Pancreas (tissue), 10 donors: ENCODE results near the gene SPTBN4. TPM values are rescaled to one million over a fixed set of nuclear protein-coding genes. Genes with fewer than 3 reads are reported as not detected.
"Not testable (repeated sequence)": the region's sequence is repeated elsewhere in the genome, so short reads cannot be mapped to it uniquely, and the experiment has no call there.

Experiments
- ATAC-seq, 4 donors: fragments of 200-7000 bp; cut with Tn5 transposase; one replicate each; pipeline versions ENCODE4 v1.8.0 to v1.9.1; 2020; ENCODE audit warnings: mild to moderate bottlenecking in 4 of 4, moderate library complexity in 4 of 4
- DNase-seq, 6 donors: peaks; one replicate each; pipeline ENCODE4 v3.0.0-alpha.2; 2020
- FAIRE-seq: peaks from 2 replicates; lab custom pipeline; 2012; peaks lifted over from hg19 to GRCh38; lab: Jason Lieb, UNC
- H3K27ac ChIP-seq, 4 donors: fragments of 200-600 bp; sonication (generic); 1 replicate in 3 of 4; 2 replicates in 1 of 4; pipeline versions ENCODE4 v1.5.0 to v1.8.0; 2020
- H3K27me3 ChIP-seq, 4 donors: fragments of 200-600 bp; one replicate each; pipeline ENCODE4 v1.8.0; 2021
- H3K36me3 ChIP-seq, 3 donors: fragments of 200-600 bp; sonication (generic) in 1 of 3; one replicate each; pipeline versions ENCODE4 v1.5.0 to v1.8.0; 2020 to 2021
- H3K4me1 ChIP-seq, 3 donors: fragments of 200-600 bp; one replicate each; pipeline ENCODE4 v1.8.0; 2021
- H3K4me3 ChIP-seq, 4 donors: fragments of 200-600 bp; sonication (generic) in 2 of 4; one replicate each; pipeline versions ENCODE4 v1.5.0 to v1.8.0; 2020 to 2021
- H3K9me3 ChIP-seq, 4 donors: fragments of 200-600 bp; one replicate each; pipeline ENCODE4 v1.8.0; 2021
- WGBS, 2 donors: extraction: QIAGEN DNeasy Blood & Tissue Kit; methylation state at CpG; one replicate each; pipeline ENCODE4 v1.1.7; 2013; 5-methylcytosine and 5-hydroxymethylcytosine counted together
- intact Hi-C, 3 donors: fragments of 100-400 bp; cut with DNase I; formaldehyde crosslinking; loops; one replicate each; pipeline versions ENCODE4 v1.11.1 to v1.14.2; 2022
- polyA plus RNA-seq, 2 donors: library from polyadenylated mRNA; stranded (reverse); fragments of 200-250 nt; gene quantifications; one replicate each; pipeline ENCODE4 v1.2.3, GENCODE V29; 2013
- total RNA-seq, 6 donors: library from RNA; stranded (reverse); fragmentation: NEBNext Ultra II Directional in 4 of 6; extraction: Animal tissue kit (Norgen Biotek cat#: 25700) in 4 of 6; gene quantifications; one replicate each; pipeline versions ENCODE4 v1.2.1 to v1.2.4, GENCODE V29; 2021 to 2023
- TF ChIP-seq, protein P1 (sequence below), 4 donors: fragments of 200-600 bp; sonication (generic) in 3 of 4; IDR thresholded peaks; one replicate each; pipeline versions ENCODE4 v1.5.0 to v1.8.0; 2021; ENCODE audit warnings: antibody characterized with exemption in 4 of 4
- donor health status: healthy with polysubstance abuse.
- donor health status: DM: no; HTN: no; CAD: no; lungs with moderate emphysema.
- donor health status: DM: no; HTN: no; CAD: no.
- donor health status: control.
- donor health status: control.
- donor health status: Bipolar disorder and iron deficiency.
- donor health status: DM: yes; HTN: yes; CAD: no.
- donor health status: DM: no; HTN: no; CAD: no.
- donor health status: DM: no; HTN: no; CAD: no.
- donor health status: DM: yes; HTN: yes; CAD: no.

The SPTBN4 gene
- total and polyA plus RNA-seq, 8 donors: 1.0 to 23.9 (median 1.7) TPM

DNA sequence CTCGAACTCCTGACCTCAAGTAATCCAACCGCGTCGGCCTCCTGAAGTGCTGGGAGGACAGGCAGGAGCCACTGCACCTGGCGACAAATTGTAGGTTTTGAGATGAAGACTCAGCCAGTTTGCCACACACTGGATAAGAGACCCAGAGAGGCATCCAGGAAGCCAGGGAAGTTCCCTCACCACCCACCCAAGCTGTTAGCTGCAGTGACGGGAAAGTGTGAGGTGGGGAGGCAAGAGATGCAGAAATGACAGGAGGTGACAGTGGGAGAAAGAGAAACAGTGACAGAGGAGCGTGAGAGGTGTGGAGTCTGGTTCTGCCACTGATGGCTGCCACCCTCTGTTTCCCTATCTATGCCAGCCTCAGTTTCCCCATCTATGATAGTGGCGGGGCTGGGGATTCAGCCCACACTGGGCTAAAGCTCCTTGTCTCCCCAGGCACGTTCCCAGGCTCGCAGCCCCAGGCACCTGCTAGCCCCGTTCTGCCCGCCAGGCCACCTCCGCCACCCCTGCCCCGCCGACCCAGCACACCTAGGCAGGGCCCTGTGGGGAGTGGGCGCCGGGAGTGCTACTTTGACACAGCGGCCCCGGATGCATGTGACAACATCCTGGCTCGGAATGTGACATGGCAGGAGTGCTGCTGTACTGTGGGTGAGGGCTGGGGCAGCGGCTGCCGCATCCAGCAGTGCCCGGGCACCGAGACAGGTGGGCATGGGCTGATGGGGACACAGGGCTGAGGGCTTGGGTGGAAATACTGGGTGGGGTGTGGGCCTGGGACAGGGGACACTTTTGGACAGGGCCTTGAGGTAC is 155.4 kb downstream of the SPTBN4 start:
- ATAC-seq (no peak), FAIRE-seq (no peak), DNase-seq (peak in 1 of 6 donors; percentile 71)
- no peak overlapping the region for H3K27ac ChIP-seq
- intact Hi-C loops: no loop called here
- TF ChIP-seq, protein P1, sequence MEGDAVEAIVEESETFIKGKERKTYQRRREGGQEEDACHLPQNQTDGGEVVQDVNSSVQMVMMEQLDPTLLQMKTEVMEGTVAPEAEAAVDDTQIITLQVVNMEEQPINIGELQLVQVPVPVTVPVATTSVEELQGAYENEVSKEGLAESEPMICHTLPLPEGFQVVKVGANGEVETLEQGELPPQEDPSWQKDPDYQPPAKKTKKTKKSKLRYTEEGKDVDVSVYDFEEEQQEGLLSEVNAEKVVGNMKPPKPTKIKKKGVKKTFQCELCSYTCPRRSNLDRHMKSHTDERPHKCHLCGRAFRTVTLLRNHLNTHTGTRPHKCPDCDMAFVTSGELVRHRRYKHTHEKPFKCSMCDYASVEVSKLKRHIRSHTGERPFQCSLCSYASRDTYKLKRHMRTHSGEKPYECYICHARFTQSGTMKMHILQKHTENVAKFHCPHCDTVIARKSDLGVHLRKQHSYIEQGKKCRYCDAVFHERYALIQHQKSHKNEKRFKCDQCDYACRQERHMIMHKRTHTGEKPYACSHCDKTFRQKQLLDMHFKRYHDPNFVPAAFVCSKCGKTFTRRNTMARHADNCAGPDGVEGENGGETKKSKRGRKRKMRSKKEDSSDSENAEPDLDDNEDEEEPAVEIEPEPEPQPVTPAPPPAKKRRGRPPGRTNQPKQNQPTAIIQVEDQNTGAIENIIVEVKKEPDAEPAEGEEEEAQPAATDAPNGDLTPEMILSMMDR (IDR thresholded peaks at IDR 0.05): no peak
- no peaks in the 10 kb centered on the region for H3K36me3 ChIP-seq
- no peaks in the 10 kb centered on the region for H3K4me1 ChIP-seq
- no peaks in the 10 kb centered on the region for H3K27me3 ChIP-seq
- WGBS, 2 donors: 89 to 91% methylated on average over 23 to 24 of the region's 24 CpGs
- H3K4me3 ChIP-seq: no peak overlapping the region
- H3K9me3 ChIP-seq: no peaks in the 10 kb centered on the region

GRCh38 chr19:40622773-40623075 is 155.9 kb downstream of the SPTBN4 start:
- H3K27me3 ChIP-seq: no peaks in the 10 kb centered on the region
- no peaks in the 10 kb centered on the region for H3K36me3 ChIP-seq
- DNase-seq (peak in 1 of 6 donors; percentile 58), FAIRE-seq (no peak), ATAC-seq (no peak)
- TF ChIP-seq, protein P1 (IDR thresholded peaks at IDR 0.05): no peak
- H3K9me3 ChIP-seq: no peaks in the 10 kb centered on the region
- WGBS, 2 donors: 90 to 92% methylated on average over 7 of the region's 7 CpGs
- H3K4me3 ChIP-seq: no peak overlapping the region
- intact Hi-C loops: no loop called here
- no peak overlapping the region for H3K27ac ChIP-seq
- no peaks in the 10 kb centered on the region for H3K4me1 ChIP-seq

GRCh38 chr19:40623403-40624251 is 156.8 kb downstream of the SPTBN4 start:
- H3K27ac ChIP-seq: no peak overlapping the region
- TF ChIP-seq, protein P1 (IDR thresholded peaks at IDR 0.05): no peak
- H3K4me1 ChIP-seq: no peaks in the 10 kb centered on the region
- H3K9me3 ChIP-seq: no peaks in the 10 kb centered on the region
- WGBS, 2 donors: 59 to 68% methylated on average over 41 of the region's 41 CpGs
- FAIRE-seq (no peak), ATAC-seq (peak; percentile 50 to 74 (median 66)), DNase-seq (peak in 4 of 6 donors; percentile 16 to 70 (median 46))
- no peak overlapping the region for H3K4me3 ChIP-seq
- intact Hi-C loops: no loop called here
- no peaks in the 10 kb centered on the region for H3K36me3 ChIP-seq
- H3K27me3 ChIP-seq: no peaks in the 10 kb centered on the region

DNA sequence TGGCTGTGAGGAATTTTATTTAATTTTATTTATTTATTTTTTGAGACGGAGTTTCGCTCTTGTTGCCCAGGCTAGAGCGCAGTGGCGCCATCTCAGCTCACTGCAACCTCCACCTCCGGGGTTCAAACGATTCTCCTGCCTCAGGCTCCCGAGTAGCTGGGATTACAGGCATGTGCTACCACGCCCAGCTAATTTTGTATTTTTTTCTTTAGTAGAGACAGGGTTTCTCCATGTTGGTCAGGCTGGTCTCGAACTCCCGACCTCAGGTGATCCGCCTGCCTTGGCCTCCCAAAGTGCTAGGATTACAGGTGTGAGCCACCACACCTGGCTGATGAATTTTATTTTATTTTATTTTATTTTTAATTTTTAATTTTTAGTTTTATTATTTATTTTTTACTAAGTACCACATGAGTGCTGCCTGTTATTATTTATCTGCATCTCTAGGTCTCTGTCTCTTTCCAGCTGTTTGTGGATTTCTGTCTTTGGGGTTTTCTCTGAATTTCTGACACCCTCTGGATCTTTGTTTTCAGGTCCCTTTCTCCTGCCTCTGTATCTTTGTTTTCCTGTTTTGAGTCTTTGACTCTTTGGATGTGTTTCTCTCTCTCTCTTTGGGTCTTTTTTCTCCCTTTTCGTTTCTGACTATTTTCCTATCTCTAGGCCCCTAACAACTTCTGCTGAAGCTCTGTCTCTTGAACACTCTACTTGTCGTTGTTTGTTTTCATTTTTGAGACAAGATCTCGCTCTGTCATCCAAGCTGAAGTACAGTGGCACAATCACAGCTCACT is 157.8 kb downstream of the SPTBN4 start:
- H3K9me3 ChIP-seq, FAIRE-seq, H3K4me1 ChIP-seq, ATAC-seq, H3K36me3 ChIP-seq, H3K27me3 ChIP-seq, intact Hi-C loops, DNase-seq, H3K27ac ChIP-seq, H3K4me3 ChIP-seq: not testable (repeated sequence)
- 89 to 90% methylated on average over 14 of the region's 14 CpGs for WGBS, 2 donors
